Glutamatergic neuron (in vitro differentiated cells): ENCODE measurements around the gene BCAP31. TPM values are rescaled to one million over a fixed set of nuclear protein-coding genes. Genes with fewer than 3 reads are reported as not detected.

Experiments
- DNase-seq: peaks from one replicate; pipeline ENCODE4 v3.0.0; 2022
- H3K27ac Mint-ChIP-seq: one replicate; pipeline ENCODE4 v1.8.0; 2020; ENCODE audit warnings: mild to moderate bottlenecking, mixed read lengths, inconsistent platforms; ENCODE audit not compliant: unreplicated experiment
- H3K27me3 Mint-ChIP-seq: one replicate; pipeline ENCODE4 v1.8.0; 2020; ENCODE audit warnings: mild to moderate bottlenecking, moderate library complexity, mixed read lengths, inconsistent platforms; ENCODE audit not compliant: unreplicated experiment
- H3K36me3 Mint-ChIP-seq: one replicate; pipeline ENCODE4 v1.8.0; 2020; ENCODE audit warnings: mild to moderate bottlenecking, mixed read lengths, inconsistent platforms; ENCODE audit not compliant: unreplicated experiment
- H3K4me1 Mint-ChIP-seq: one replicate; pipeline ENCODE4 v1.8.0; 2020; ENCODE audit warnings: mild to moderate bottlenecking, low read depth, mixed read lengths, inconsistent platforms; ENCODE audit not compliant: unreplicated experiment
- H3K4me3 Mint-ChIP-seq: one replicate; pipeline ENCODE4 v1.8.0; 2020; ENCODE audit warnings: mild to moderate bottlenecking, mixed read lengths, inconsistent platforms; ENCODE audit not compliant: unreplicated experiment
- H3K9me3 Mint-ChIP-seq: one replicate; pipeline ENCODE4 v1.8.0; 2020; ENCODE audit warnings: mild to moderate bottlenecking, moderate library complexity, mixed read lengths, inconsistent platforms; ENCODE audit not compliant: unreplicated experiment
- CTCF ChIP-seq: fragments of 200-600 bp; sonication (generic); IDR thresholded peaks from one replicate; pipeline ENCODE4 v1.5.0; 2021; ENCODE audit not compliant: partially characterized antibody, unreplicated experiment
- total RNA-seq: library from RNA; stranded (reverse); fragmentation: NEBNext Ultra II Directional; extraction: Animal tissue kit (Norgen Biotek cat#: 25700); gene quantifications from one replicate; pipeline ENCODE4 v1.2.1, GENCODE V29; 2021; ENCODE audit not compliant: unreplicated experiment

BCAP31 gene
- total RNA-seq, 1 donor from 2014 or later, result 155 TPM

DNA sequence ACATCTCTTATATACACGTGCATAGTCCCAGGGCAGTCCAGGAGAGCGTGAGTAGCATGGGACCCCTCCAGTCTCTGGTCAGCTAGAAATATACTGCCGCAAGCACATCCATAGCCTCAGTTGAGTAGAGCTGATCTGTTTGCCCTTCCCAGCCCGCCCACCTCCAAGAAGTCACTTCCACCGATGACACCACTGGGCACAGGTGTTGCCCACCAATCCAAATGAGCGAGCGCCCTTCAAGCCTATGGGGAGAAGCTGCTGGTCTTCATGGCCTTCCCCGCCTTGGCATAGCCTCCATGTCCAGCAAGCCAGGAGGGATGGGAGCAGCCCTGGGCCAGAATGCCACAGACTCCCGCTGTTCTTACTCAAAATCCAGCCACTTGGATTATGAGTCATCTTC lies 67.0 kb downstream of the BCAP31 start:
- Mint-ChIP-seq H3K36me3 (peaks cover 5% of the 10 kb centered on the region), H3K27ac (no peak overlapping the region), H3K4me1 (no peaks in the 10 kb centered on the region), H3K9me3 (no peaks in the 10 kb centered on the region), H3K4me3 (no peak overlapping the region), H3K27me3 (peaks cover 2% of the 10 kb centered on the region)
- no peak for DNase-seq
- no peak for TF ChIP-seq CTCF

DNA sequence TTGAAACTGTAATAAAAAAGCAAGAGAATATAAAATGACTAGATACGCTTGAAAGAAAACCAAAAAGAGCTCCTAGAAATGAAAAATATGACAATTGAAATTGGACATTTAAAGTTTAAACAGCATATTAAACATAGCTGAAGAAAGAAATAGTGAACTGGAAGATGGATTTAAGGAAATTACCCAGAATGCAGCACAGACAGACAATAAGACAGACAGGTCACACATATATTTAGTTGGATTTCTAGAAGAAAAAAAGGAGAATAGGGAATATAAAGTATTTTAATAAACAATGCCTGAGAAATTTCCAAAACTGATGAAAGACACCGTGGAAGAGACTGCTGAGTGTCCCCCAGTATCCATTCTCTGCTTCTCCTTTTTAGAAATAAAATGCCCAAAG lies 70.6 kb downstream of the BCAP31 start:
- peaks cover 5% of the 10 kb centered on the region for H3K36me3 Mint-ChIP-seq
- no peaks in the 10 kb centered on the region for H3K9me3 Mint-ChIP-seq
- no peak overlapping the region for H3K27ac Mint-ChIP-seq
- no peak for DNase-seq
- H3K4me3 Mint-ChIP-seq, result no peak overlapping the region
- H3K27me3 Mint-ChIP-seq, result peaks cover 2% of the 10 kb centered on the region
- TF ChIP-seq CTCF, result no peak
- no peaks in the 10 kb centered on the region for H3K4me1 Mint-ChIP-seq

DNA sequence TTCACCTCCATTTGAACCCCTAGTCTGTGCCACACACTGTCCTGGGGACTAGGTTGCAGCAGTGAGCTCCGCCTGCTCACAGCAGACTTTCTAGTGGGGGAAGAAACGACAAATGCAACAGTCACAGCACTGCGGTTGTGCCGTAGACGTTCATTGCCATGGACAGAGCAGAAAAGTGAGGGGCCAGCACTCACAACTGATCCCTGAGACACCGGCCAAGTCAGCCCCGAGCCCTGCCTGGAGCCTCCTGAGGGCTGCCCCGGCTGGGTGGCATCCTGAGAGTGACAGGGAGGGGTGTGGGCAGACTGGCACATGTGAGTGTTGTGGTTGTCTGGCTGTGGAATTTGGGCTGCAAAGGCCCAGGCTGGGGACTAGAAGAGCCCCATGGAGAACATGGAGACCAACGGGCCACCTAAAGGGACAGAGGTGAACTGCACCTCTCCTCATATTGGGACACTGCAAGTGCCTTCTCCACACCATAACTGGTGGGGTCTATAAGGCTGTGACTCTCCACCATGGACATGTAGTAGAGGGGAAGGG lies 72.6 kb downstream of the BCAP31 start:
- Mint-ChIP-seq H3K27ac (no peak overlapping the region), H3K9me3 (no peaks in the 10 kb centered on the region), H3K36me3 (peaks cover 5% of the 10 kb centered on the region), H3K27me3 (no peaks in the 10 kb centered on the region), H3K4me3 (no peak overlapping the region), H3K4me1 (no peaks in the 10 kb centered on the region)
- peak; percentile 24 for TF ChIP-seq CTCF
- no peak for DNase-seq

DNA sequence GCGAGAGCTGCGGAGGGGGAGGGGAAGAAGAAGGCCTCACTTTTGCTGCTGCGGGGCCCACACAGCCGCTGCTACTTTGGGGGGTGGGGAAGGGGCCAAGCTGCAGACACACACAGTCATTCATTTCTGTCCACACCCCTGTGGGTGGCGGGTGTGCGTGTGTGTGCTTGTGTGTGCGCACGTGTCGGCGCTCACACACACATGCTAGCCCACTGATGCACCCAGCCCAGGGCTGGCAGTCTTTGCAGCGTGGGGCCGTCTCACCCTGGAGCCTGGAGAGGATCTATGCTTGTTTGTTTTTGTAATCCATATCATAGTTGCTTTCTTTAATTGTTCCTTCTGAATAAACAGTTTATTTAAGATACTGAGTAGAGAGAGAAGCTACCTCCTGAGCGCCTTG lies 73.2 kb downstream of the BCAP31 start:
- Mint-ChIP-seq H3K36me3 (peaks cover 5% of the 10 kb centered on the region), H3K4me1 (no peaks in the 10 kb centered on the region), H3K27me3 (no peaks in the 10 kb centered on the region), H3K9me3 (no peaks in the 10 kb centered on the region), H3K4me3 (no peak overlapping the region), H3K27ac (no peak overlapping the region)
- no peak for TF ChIP-seq CTCF
- DNase-seq, result no peak

Other genes starting within 250 kb of the BCAP31 start
- 0.56 TPM for gene BGN, start 229.4 kb downstream of the BCAP31 start, total RNA-seq
- 68.0 TPM for gene ATP2B3, start 206.7 kb downstream of the BCAP31 start, total RNA-seq
- 28.9 TPM for gene CCNQ, start 125.2 kb downstream of the BCAP31 start, total RNA-seq
- 0.61 TPM for gene DUSP9, start 77.2 kb downstream of the BCAP31 start, total RNA-seq
- 4.3 TPM for gene PNCK, start 50.6 kb downstream of the BCAP31 start, total RNA-seq
- gene SLC6A8, start 36.5 kb downstream of the BCAP31 start, total RNA-seq, result 108 TPM
- gene ABCD1, start 469 bp upstream of the BCAP31 start, total RNA-seq, result 13.5 TPM
- gene PLXNB3, start 39.9 kb upstream of the BCAP31 start, total RNA-seq, result 5.8 TPM
- gene SRPK3, start 56.7 kb upstream of the BCAP31 start, total RNA-seq, result not detected
- 56.7 TPM for gene IDH3G, start 70.0 kb upstream of the BCAP31 start, total RNA-seq
- gene SSR4, start 70.3 kb upstream of the BCAP31 start, total RNA-seq, result 277 TPM
- gene PDZD4, start 106.2 kb upstream of the BCAP31 start, total RNA-seq, result 41.8 TPM
- gene L1CAM, start 161.8 kb upstream of the BCAP31 start, total RNA-seq, result 925 TPM
- not detected for gene AVPR2, start 180.3 kb upstream of the BCAP31 start, total RNA-seq
- 33.5 TPM for gene ARHGAP4, start 201.9 kb upstream of the BCAP31 start, total RNA-seq
- gene NAA10, start 210.7 kb upstream of the BCAP31 start, total RNA-seq, result 129 TPM
- gene RENBP, start 220.3 kb upstream of the BCAP31 start, total RNA-seq, result 16.1 TPM
- 84.0 TPM for gene HCFC1, start 247.4 kb upstream of the BCAP31 start, total RNA-seq
- gene TMEM187, start 248.4 kb upstream of the BCAP31 start, total RNA-seq, result 6.7 TPM